AG04449 (cell line): ENCODE data around the gene SKI.

ENCODE experiments used
- CTCF ChIA-PET: fragments of 350-600 bp; formaldehyde crosslinking; extraction: SDS; loops from one replicate; lab custom pipeline; 2021; ENCODE audit warnings: antibody characterized with exemption; lab: Yijun Ruan, JAX
- POLR2A ChIA-PET: fragments of 400-600, 350-600 bp; formaldehyde crosslinking; extraction: SDS; loops from one replicate; lab custom pipeline; 2020; ENCODE audit warnings: antibody characterized with exemption, inconsistent platforms; lab: Yijun Ruan, JAX
- DNase-seq: peaks from one replicate; pipeline ENCODE4 v3.0.0-alpha.2; 2010; ENCODE audit warnings: low read depth, low spot score
- H3K4me3 ChIP-seq: 2 replicates; pipeline ENCODE4 v1.5.1; 2011; ENCODE audit warnings: low read depth, mild to moderate bottlenecking, control low read depth, low read length
- TF ChIP-seq, protein P1 (sequence below): IDR thresholded peaks from one replicate; pipeline ENCODE4 v1.5.1; 2011; ENCODE audit warnings: mild to moderate bottlenecking, moderate library complexity, low read length, control low read depth, inconsistent platforms; ENCODE audit not compliant: insufficient read depth; ENCODE audit errors: missing control alignments

The SKI gene

GRCh38 chr1:2181752-2182151 lies 46.4 kb upstream of the SKI start:
- no peak for DNase-seq
- TF ChIP-seq, protein P1, sequence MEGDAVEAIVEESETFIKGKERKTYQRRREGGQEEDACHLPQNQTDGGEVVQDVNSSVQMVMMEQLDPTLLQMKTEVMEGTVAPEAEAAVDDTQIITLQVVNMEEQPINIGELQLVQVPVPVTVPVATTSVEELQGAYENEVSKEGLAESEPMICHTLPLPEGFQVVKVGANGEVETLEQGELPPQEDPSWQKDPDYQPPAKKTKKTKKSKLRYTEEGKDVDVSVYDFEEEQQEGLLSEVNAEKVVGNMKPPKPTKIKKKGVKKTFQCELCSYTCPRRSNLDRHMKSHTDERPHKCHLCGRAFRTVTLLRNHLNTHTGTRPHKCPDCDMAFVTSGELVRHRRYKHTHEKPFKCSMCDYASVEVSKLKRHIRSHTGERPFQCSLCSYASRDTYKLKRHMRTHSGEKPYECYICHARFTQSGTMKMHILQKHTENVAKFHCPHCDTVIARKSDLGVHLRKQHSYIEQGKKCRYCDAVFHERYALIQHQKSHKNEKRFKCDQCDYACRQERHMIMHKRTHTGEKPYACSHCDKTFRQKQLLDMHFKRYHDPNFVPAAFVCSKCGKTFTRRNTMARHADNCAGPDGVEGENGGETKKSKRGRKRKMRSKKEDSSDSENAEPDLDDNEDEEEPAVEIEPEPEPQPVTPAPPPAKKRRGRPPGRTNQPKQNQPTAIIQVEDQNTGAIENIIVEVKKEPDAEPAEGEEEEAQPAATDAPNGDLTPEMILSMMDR, result no peak
- no peak overlapping the region for H3K4me3 ChIP-seq
- POLR2A ChIA-PET, result no interaction called here
- CTCF ChIA-PET, result interaction anchor here (2.0 kb wide), 1 partner anchor 42 kb away, joined by 6 read pairs; no protein-coding TSS in a partner anchor

DNA sequence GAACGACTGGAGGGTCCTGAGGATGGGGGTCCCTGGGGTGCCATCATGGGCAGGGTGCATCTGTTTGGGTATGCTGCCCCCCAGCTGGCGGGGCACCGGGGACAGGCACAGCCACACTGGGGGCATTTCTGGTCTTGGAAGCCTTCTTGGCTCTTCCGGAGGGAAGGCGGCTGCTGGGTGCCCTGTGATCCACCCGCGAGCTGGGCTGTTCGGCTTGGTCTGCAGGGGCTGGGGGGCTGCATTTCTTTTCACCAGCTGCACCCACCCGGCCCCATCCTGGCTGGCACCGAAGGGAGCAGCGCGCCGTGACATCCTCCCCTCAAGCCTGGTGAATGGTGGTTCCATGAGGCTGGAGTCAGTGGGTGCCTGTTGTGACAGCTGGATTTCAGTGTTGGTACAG lies 45.7 kb upstream of the SKI start:
- CTCF ChIA-PET, result interaction anchor here (1.1 to 4.3 kb wide), 3 partner anchors 8 to 223 kb away, joined by 3 to 41 read pairs (median 6); no protein-coding TSS in a partner anchor
- H3K4me3 ChIP-seq, result no peak overlapping the region
- POLR2A ChIA-PET, result no interaction called here
- TF ChIP-seq, protein P1, result no peak
- DNase-seq, result no peak

DNA sequence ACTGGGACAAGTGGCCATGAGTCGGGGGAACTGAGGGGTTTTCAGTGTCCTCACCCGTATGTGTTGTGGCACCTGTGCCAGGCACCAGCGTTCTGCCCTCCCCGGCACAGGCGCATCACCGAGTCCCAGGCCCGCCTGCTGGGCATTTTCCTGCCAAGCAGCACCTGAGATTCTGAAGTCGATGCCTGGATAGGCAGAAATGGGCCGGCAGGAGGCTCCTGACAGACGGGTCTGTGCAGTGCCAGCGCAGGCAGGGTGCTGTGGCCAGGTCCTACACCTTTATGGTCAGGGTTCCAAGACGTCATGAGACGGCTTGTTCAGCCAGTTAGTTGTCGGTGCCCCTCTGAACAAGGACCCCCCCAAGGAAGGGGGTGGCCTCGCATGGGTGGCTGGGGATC lies 44.2 kb upstream of the SKI start:
- CTCF ChIA-PET, result interaction anchor here (4.3 kb wide), 1 partner anchor 10 kb away, joined by 41 read pairs; no protein-coding TSS in a partner anchor
- TF ChIP-seq, protein P1, result no peak

DNA sequence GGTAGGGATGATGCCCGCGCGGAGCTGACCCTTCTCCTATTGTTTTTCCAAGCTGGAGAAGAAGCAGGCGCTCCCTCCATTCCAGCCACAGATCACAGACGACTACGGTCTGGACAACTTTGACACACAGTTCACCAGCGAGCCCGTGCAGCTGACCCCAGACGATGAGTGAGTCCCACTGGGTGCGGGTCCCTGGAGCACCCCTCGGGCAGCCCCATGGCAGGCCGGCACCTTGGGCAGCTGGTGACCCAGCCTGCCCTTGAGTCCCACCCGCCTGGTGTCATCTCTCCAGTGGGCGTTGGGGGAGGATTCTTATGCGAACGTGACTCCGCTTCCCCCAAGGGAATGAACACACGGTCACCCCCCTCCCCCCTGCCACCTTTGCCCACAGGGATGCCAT lies 43.6 kb upstream of the SKI start:
- TF ChIP-seq, protein P1, result no peak
- ChIA-PET CTCF (interaction anchor here (1.7 to 4.3 kb wide), 2 partner anchors 10 to 197 kb away, joined by 4 to 41 read pairs; no protein-coding TSS in a partner anchor), POLR2A (no interaction called here)
- no peak overlapping the region for H3K4me3 ChIP-seq
- no peak for DNase-seq

More for the DNA sequence above, 44.2 kb upstream of the SKI start:
- DNase-seq, result no peak
- POLR2A ChIA-PET, result no interaction called here
- no peak overlapping the region for H3K4me3 ChIP-seq

DNA sequence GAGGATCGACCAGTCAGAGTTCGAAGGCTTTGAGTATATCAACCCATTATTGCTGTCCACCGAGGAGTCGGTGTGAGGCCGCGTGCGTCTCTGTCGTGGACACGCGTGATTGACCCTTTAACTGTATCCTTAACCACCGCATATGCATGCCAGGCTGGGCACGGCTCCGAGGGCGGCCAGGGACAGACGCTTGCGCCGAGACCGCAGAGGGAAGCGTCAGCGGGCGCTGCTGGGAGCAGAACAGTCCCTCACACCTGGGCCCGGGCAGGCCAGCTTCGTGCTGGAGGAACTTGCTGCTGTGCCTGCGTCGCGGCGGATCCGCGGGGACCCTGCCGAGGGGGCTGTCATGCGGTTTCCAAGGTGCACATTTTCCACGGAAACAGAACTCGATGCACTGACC lies 43.2 kb upstream of the SKI start:
- ChIA-PET POLR2A (no interaction called here), CTCF (interaction anchor here (1.7 to 4.3 kb wide), 2 partner anchors 11 to 197 kb away, joined by 4 to 41 read pairs; no protein-coding TSS in a partner anchor)
- no peak overlapping the region for H3K4me3 ChIP-seq

DNA sequence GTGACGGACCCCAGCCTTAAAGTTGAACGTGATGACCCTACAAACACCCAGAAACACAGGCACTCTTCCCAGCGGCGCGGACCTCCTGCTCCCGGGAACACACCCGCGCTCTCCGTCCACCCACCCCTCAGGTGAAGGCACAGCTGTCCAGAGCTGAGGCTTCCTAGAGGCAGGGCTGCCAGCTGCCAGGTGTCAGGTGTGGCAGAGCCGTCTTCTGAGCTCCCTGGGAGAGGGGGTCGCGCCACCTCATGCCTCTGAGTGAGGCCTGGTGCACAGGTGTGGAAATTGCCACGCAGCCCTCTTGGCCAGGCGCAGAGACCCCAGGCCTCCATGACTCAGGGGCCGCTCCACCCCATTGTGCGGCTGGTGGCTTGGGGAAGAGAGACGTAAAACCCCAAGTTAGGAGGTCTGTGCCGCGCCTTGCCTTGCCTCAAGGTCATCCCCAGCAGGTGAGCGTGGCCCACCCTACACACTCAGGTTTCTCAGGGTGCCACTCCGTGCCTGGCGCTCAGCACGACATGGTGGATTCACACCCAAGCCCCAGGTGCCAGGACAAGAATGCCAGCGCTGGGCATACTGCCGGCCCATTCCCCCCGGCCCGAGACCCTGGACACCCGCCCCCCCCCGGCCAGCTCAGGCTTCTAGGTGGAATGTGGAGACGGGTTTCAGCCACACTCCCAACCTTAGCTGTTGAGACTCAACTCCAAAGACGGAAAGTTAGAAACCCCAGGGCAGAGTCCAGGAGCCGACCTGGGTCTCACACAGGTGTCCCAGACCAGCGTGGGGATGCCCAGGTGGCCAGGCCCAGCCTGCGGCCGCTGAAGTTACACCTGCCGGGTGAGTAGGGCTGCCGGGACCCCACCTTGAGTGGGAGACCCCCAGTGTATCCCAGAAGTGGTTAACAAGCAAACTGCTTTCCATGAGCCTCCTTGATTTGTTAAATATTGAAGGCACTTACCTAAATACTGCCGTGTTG lies 42.0 kb upstream of the SKI start:
- no peak for DNase-seq
- POLR2A ChIA-PET, result no interaction called here
- TF ChIP-seq, protein P1, result no peak
- CTCF ChIA-PET, result interaction anchor here (1.7 to 4.3 kb wide), 2 partner anchors 12 to 195 kb away, joined by 4 to 41 read pairs; no protein-coding TSS in a partner anchor
- no peak overlapping the region for H3K4me3 ChIP-seq

More for the DNA sequence above, 43.2 kb upstream of the SKI start:
- TF ChIP-seq, protein P1, result no peak
- no peak for DNase-seq
